OCI-LY1 (cell line): Measurements from ENCODE around the gene PDE6C.
"Not testable (repeated sequence)": the region's sequence is repeated elsewhere in the genome, so short reads cannot be mapped to it uniquely, and the experiment has no call there.

Experiments
- H2AFZ ChIP-seq: fragments of 200-600 bp; sonication (generic), shearing (Covaris generic); 2 replicates; pipeline ENCODE4 v1.6.0; 2014; ENCODE audit warnings: antibody characterized with exemption, mild to moderate bottlenecking, low read length
- H3F3A ChIP-seq: fragments of 200-600 bp; sonication (generic), shearing (Covaris generic); 2 replicates; pipeline ENCODE4 v1.6.0; 2014; ENCODE audit warnings: mild to moderate bottlenecking, antibody characterized with exemption, low read length, moderate library complexity; ENCODE audit not compliant: insufficient read depth
- H3K27ac ChIP-seq: fragments of 200-600 bp; sonication (generic); 2 replicates; pipeline ENCODE4 v1.5.1; 2014; ENCODE audit warnings: low read length, mixed run types, mild to moderate bottlenecking, low read depth; ENCODE audit not compliant: poor library complexity, severe bottlenecking
- H3K27me3 ChIP-seq: fragments of 200-600 bp; sonication (generic); 2 replicates; pipeline ENCODE4 v1.6.0; 2014; ENCODE audit warnings: antibody characterized with exemption, mild to moderate bottlenecking, low read length, moderate library complexity; ENCODE audit not compliant: insufficient read depth
- H3K36me3 ChIP-seq: fragments of 200-600 bp; sonication (generic); 2 replicates; pipeline ENCODE4 v1.6.1; 2014; ENCODE audit warnings: mild to moderate bottlenecking, antibody characterized with exemption, low read length, moderate library complexity, mixed read lengths; ENCODE audit not compliant: insufficient read depth
- H3K4me1 ChIP-seq: fragments of 200-600 bp; sonication (generic); 2 replicates; pipeline ENCODE4 v1.5.1; 2014; ENCODE audit warnings: mild to moderate bottlenecking, low read length, moderate library complexity; ENCODE audit not compliant: insufficient read depth, severe bottlenecking
- H3K4me2 ChIP-seq: fragments of 200-600 bp; sonication (generic), shearing (Covaris generic); 2 replicates; pipeline ENCODE4 v1.6.1; 2014; ENCODE audit warnings: low read length
- H3K4me3 ChIP-seq: fragments of 200-600 bp; sonication (generic); 2 replicates; pipeline ENCODE4 v1.5.1; 2014; ENCODE audit warnings: low read length, low read depth, mild to moderate bottlenecking, mixed read lengths; ENCODE audit not compliant: poor library complexity, severe bottlenecking
- H3K79me2 ChIP-seq: fragments of 200-600 bp; shearing (Covaris generic); 2 replicates; pipeline ENCODE4 v1.6.1; 2016; ENCODE audit warnings: mixed run types, low read length, mixed read lengths; ENCODE audit not compliant: insufficient read depth
- H3K9ac ChIP-seq: fragments of 200-600 bp; sonication (generic), shearing (Covaris generic); 2 replicates; pipeline ENCODE4 v1.6.1; 2014; ENCODE audit warnings: mild to moderate bottlenecking, low read length, mixed read lengths
- H3K9me2 ChIP-seq: fragments of 200-600 bp; sonication (generic), shearing (Covaris generic); 2 replicates; pipeline ENCODE4 v1.6.1; 2014; ENCODE audit warnings: low read depth, mild to moderate bottlenecking, low read length, mixed read lengths
- H3K9me3 ChIP-seq: fragments of 200-600 bp; shearing (Covaris generic); 2 replicates; pipeline ENCODE4 v1.6.1; 2014; ENCODE audit warnings: low read length, mixed read lengths
- H4K20me1 ChIP-seq: fragments of 200-600 bp; sonication (generic), shearing (Covaris generic); 2 replicates; pipeline ENCODE4 v1.6.0; 2016; ENCODE audit warnings: mild to moderate bottlenecking, low read length; ENCODE audit not compliant: insufficient read depth
- CTCF ChIP-seq: fragments of 200-600 bp; sonication (generic), shearing (Covaris generic); IDR thresholded peaks from 2 replicates; pipeline ENCODE4 v1.5.1; 2017; ENCODE audit warnings: mild to moderate bottlenecking, antibody characterized with exemption, low read length, moderate library complexity, mixed read lengths
- EZH2 ChIP-seq: fragments of 200-600 bp; sonication (generic), shearing (Covaris generic); IDR thresholded peaks from 2 replicates; pipeline ENCODE4 v1.8.0; 2017; ENCODE audit warnings: borderline replicate concordance, mixed run types, mild to moderate bottlenecking, antibody characterized with exemption, low read length, moderate library complexity, mixed read lengths

Gene PDE6C

DNA sequence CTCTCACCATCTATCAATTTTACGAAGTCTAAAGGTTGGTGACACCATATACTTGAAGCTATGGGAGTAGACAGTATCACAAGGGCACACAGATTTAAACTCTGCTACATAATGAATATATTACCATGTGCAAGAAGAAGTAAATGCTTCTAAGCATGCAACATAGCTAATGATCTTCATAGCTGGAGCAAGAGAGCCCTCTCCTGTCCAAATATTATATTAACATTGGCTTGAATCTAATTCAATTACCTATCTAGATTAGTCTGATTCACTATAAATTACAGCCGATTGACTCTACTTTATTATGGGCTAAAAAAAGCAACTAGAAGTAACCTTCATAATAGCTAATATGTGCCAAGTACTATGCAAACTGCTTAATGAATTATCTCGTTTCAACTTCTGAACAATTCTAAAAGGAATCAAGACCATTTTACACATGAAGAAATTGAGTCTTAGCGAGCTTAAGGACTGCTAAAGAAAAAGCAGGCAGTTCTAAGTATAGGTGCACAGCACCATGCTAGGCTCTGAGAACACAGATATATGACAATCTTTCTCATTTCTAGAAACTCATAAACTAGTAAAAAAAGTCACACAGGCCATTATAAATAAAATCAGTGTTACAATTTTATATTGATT, 68.2 kb downstream of the PDE6C start:
- H3K4me3 ChIP-seq = no peak overlapping the region
- no peaks in the 10 kb centered on the region for H3K9me2 ChIP-seq
- H3K79me2 ChIP-seq = no peaks in the 10 kb centered on the region
- no peak overlapping the region for H2AFZ ChIP-seq
- TF ChIP-seq CTCF (peak; percentile 36; the same call in 1 of the 2 replicates), EZH2 (no peak)
- H3K4me1 ChIP-seq = no peaks in the 10 kb centered on the region
- no peak overlapping the region for H3K27ac ChIP-seq
- no peaks in the 10 kb centered on the region for H4K20me1 ChIP-seq
- no peaks in the 10 kb centered on the region for H3K27me3 ChIP-seq
- no peak overlapping the region for H3K4me2 ChIP-seq
- H3K9me3 ChIP-seq = no peaks in the 10 kb centered on the region
- peaks cover 5% of the 10 kb centered on the region; the same call in 1 of the 2 replicates for H3K36me3 ChIP-seq
- H3F3A ChIP-seq = no peaks in the 10 kb centered on the region
- H3K9ac ChIP-seq = no peak overlapping the region

DNA sequence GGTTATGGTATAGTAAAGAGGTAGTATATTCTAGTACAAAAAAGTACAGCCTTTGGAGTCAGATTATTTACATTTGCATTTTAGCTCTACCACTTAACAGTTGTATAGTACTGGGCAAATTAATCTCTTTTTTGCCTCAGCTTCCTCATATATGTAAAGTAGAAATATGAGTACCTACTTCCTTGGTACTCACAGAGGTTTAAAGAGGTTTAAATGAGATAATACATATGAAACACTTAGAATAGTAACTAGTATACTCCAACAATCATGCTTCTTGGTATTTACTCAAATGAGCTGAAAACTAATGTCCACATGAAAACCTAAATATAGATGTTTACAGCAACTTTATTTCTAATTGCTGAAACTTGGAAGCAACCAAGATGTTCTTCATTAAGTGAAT, 75.4 kb downstream of the PDE6C start:
- Histone ChIP-seq H3K9ac (no peak overlapping the region), H3K36me3 (peaks cover 4% of the 10 kb centered on the region; the same call in 1 of the 2 replicates), H3K9me3 (no peaks in the 10 kb centered on the region), H3K27ac (no peak overlapping the region), H3K4me2 (no peak overlapping the region), H3K4me1 (no peaks in the 10 kb centered on the region), H3K27me3 (no peaks in the 10 kb centered on the region), H4K20me1 (no peaks in the 10 kb centered on the region), H3K4me3 (no peak overlapping the region), H3K79me2 (no peaks in the 10 kb centered on the region), H2AFZ (no peak overlapping the region), H3F3A (no peaks in the 10 kb centered on the region), H3K9me2 (no peaks in the 10 kb centered on the region)
- TF ChIP-seq CTCF (no peak), EZH2 (no peak)

GRCh38 chr10:93695740-93696139, 83.4 kb downstream of the PDE6C start:
- no peaks in the 10 kb centered on the region for H3K79me2 ChIP-seq
- no peak for TF ChIP-seq EZH2
- TF ChIP-seq CTCF = no peak
- peaks cover 23% of the 10 kb centered on the region for H3K36me3 ChIP-seq
- H3K27me3 ChIP-seq = no peaks in the 10 kb centered on the region
- no peaks in the 10 kb centered on the region for H3K9me2 ChIP-seq
- H2AFZ ChIP-seq = no peak overlapping the region
- no peak overlapping the region for H3K4me3 ChIP-seq
- no peaks in the 10 kb centered on the region for H4K20me1 ChIP-seq
- no peak overlapping the region for H3K9ac ChIP-seq
- H3K9me3 ChIP-seq = no peaks in the 10 kb centered on the region
- no peaks in the 10 kb centered on the region for H3K4me1 ChIP-seq
- no peak overlapping the region for H3K27ac ChIP-seq
- no peak overlapping the region for H3K4me2 ChIP-seq
- no peaks in the 10 kb centered on the region for H3F3A ChIP-seq

DNA sequence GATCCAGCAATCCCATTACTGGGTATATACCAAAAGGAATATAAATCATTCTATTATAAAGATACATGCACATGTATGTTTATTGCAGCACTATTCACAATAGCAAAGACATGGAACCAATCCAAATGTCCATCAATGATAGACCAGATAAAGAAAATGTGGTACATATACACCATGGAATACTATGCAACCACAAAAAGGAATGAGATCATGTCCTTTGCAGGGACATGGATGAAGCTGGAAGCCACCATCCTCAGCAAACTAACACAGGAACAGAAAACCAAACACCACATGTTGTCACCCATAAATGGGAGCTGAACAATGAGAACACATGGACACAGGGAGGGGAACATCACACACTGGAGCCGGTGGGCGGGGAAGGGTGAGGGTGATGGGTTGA, 84.2 kb downstream of the PDE6C start:
- H3K36me3 ChIP-seq = peaks cover 23% of the 10 kb centered on the region
- H3K79me2 ChIP-seq, H4K20me1 ChIP-seq, H3K4me1 ChIP-seq, H3K4me3 ChIP-seq, H3K27ac ChIP-seq, H3F3A ChIP-seq, H3K4me2 ChIP-seq, H3K9me2 ChIP-seq, H3K9me3 ChIP-seq, H3K9ac ChIP-seq, H3K27me3 ChIP-seq, H2AFZ ChIP-seq: not testable (repeated sequence)
